Measurements from ENCODE around the gene IPO7.
"Not testable (repeated sequence)": the region's sequence is repeated elsewhere in the genome, so short reads cannot be mapped to it uniquely, and the experiment has no call there.

Gene IPO7

GRCh38 chr11:9384535-9385326 is at the start of gene IPO7:
TSS of gene IPO7 (plus strand) at chr11:9384652. CDS start at chr11:9384764, 112 bp downstream.
- DNase-seq (ENCODE audit: low read depth in 2 of 2, low spot score in 1 of 2), result peak; percentile 53 to 73

DNA sequence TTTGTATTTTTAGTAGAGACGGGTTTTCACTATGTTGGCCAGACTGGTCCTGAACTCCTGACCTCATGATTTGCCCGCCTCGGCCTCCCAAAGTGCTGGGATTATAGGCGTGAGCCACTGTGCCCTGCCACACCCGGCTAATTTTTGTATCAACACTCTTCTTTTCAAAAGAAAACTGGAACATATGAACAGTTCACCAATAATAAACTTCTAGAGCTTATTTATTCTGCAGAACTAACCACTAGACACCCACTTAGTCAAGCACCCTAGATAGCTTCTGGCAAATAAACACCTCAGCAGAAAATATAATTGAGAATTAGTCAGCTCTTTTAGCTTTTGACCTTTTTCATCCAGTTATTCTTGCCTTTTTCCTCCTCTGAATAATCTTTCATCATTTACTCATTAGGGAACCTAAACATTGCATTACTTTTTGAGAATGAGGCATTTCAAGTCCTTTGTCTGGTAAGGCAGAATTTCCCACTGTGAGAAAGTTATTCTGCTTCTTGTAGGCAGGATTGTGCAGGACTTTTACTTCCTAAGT is 42.7 kb upstream of the IPO7 start:
- no peak for DNase-seq (ENCODE audit: low read depth in 2 of 2, low spot score in 1 of 2)

GRCh38 chr11:9344061-9344680 is 40.3 kb upstream of the IPO7 start:
- DNase-seq (ENCODE audit: low read depth in 2 of 2, low spot score in 1 of 2), result no peak

GRCh38 chr11:9347100-9347499 is 37.4 kb upstream of the IPO7 start:
- DNase-seq (ENCODE audit: low read depth in 2 of 2, low spot score in 1 of 2), result no peak

GRCh38 chr11:9347779-9348178 is 36.7 kb upstream of the IPO7 start:
- not testable (repeated sequence) for DNase-seq (ENCODE audit: low read depth in 2 of 2, low spot score in 1 of 2)

DNA sequence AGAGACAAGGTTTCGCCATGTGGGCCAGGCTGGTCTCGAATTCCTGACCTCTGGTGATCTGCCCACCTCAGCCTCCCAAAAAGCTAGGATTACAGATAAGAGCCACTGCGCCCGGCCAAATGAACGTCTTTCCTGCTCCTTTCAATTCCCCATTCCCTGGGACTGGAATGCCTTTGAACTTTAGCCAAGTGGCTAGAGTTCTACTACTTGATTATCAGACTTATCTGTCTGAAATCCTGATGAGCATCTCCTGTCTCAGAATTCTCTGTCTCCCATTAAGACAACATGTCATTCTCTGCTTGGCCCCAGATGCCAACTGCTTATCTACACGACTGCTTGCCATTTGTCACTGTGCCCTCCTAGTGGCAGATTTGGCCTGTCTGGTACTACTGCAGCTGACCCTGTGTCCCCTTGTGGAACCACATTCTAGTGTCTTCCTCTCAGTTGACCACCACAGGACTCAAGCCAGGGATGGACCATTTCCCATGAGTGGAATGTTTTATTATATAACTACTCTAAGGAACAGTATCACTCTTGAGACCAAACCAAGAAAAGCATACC is 33.1 kb upstream of the IPO7 start:
- DNase-seq (ENCODE audit: low read depth in 2 of 2, low spot score in 1 of 2), result no peak

GRCh38 chr11:9357041-9357440 is 27.4 kb upstream of the IPO7 start:
- DNase-seq (ENCODE audit: low read depth in 2 of 2, low spot score in 1 of 2), result no peak

GRCh38 chr11:9360862-9361622 is 23.4 kb upstream of the IPO7 start:
- not testable (repeated sequence) for DNase-seq (ENCODE audit: low read depth in 2 of 2, low spot score in 1 of 2)

GRCh38 chr11:9362393-9362863 is 22.0 kb upstream of the IPO7 start:
- DNase-seq (ENCODE audit: low read depth in 2 of 2, low spot score in 1 of 2), result no peak

GRCh38 chr11:9363954-9364912 is 20.2 kb upstream of the IPO7 start:
- DNase-seq (ENCODE audit: low read depth in 2 of 2, low spot score in 1 of 2), result peak; percentile 54 to 61

DNA sequence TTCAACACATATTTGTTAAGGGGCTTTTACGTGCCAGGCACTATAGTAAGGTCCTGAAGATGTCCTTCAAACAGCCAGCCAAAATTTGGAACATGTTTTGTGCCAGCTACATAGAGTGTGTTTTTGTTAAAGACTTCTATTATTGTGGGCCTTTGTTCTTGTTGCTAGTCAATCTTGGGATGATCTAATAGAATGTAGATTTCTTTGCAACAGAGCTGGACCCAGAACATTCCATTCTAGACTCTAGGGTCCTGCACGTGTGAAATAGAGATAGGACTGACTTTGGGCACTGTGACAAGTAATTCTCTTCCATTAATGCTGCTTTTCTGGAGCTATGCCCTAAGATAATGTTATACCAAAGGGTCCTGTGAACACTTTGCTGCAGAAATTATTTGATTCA is 16.9 kb upstream of the IPO7 start:
- DNase-seq (ENCODE audit: low read depth in 2 of 2, low spot score in 1 of 2), result no peak

GRCh38 chr11:9377036-9377435 is 7.4 kb upstream of the IPO7 start:
- no peak for DNase-seq (ENCODE audit: low read depth in 2 of 2, low spot score in 1 of 2)

- DNase-seq (ENCODE audit: low read depth in 2 of 2, low spot score in 1 of 2), result no peak
Observed at GRCh38 chr11:9379041-9379440, 5.4 kb upstream of the IPO7 start.

GRCh38 chr11:9380773-9381172 is 3.7 kb upstream of the IPO7 start:
- no peak for DNase-seq (ENCODE audit: low read depth in 2 of 2, low spot score in 1 of 2)

DNA sequence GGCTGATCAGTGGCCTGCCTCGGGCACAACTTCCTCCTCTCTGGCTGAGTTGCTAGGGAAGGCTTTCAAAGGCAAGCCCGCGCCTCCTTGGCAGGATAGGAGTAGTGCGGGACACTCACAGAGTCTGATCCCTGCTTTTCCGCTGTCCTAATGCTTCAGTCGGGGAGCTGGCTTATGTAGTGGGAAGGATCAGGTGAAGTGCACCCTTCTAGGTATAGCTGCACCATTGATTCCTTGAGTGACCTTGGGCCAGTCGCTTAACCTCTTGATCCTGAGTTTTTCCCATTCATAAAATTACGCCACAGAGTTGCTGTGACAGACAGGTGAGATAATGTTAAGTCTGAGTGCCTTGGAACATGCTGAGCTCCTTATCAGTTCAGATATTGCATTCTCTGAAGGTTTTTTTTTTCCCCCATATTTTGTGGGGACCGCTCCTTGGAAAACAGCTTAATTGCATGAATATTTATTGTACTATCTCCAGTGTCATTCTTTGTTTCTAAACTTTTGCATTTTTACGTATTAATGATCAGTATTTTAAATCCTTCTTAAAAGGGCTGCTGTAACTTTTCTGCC is 961 bp downstream of the IPO7 start:
- DNase-seq (ENCODE audit: low read depth in 2 of 2, low spot score in 1 of 2), result no peak

DNA sequence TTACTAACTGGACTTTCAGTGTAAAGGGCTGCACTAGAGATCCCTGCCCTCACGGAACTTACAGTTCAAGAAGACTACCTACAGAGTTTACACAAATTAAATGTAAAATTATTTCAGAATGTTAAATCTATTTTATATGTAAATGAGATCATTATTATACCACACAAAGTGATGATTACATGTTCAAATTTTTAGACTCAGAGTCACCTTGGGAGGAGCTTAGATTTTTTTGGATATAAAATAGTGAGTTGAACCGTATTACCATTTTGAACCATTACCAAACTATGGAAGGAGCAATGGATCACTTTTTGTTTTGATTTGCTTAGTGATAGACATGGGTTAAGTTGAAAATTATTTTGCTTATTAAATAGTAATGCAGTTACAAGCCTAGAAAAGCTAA is 1.6 kb downstream of the IPO7 start:
- DNase-seq (ENCODE audit: low read depth in 2 of 2, low spot score in 1 of 2), result no peak

DNA sequence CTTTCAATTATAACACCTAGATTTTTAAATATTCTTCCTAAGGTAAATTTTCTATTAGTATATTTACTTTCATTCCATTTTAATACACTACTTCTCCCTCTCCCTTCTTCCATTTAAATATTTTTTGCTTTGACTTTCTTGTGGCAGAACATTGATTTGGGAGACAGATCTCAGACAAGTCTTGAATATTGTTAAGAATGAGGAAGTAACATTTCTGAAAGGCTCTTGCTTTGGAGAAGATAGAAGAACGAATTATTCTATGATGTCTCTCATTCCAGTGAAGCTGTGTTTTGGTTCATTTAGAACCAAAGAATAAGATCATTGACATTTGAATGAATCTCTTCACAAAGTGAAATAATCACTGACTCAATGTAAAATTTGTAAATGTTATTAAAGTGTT is 2.4 kb downstream of the IPO7 start:
- no peak for DNase-seq (ENCODE audit: low read depth in 2 of 2, low spot score in 1 of 2)

GRCh38 chr11:9396310-9396709 is 11.9 kb downstream of the IPO7 start:
- DNase-seq (ENCODE audit: low read depth in 2 of 2, low spot score in 1 of 2), result no peak

- no peak for DNase-seq (ENCODE audit: low read depth in 2 of 2, low spot score in 1 of 2)
Observed at GRCh38 chr11:9396752-9397151, 12.3 kb downstream of the IPO7 start.

All from stimulated activated CD8-positive, alpha-beta memory T cell treated with anti-CD3 and anti-CD28 coated beads, Interleukin-4, amount 100 ng/mL, for 1 hour (primary cell).